GM18858 (cell line): ENCODE measurements around the gene VSX1.

Experiments
- ATAC-seq: cut with Tn5 transposase; IDR thresholded peaks from one replicate; pipeline ENCODE4 v1.9.1; 2021; ENCODE audit not compliant: unreplicated experiment

VSX1 gene

DNA sequence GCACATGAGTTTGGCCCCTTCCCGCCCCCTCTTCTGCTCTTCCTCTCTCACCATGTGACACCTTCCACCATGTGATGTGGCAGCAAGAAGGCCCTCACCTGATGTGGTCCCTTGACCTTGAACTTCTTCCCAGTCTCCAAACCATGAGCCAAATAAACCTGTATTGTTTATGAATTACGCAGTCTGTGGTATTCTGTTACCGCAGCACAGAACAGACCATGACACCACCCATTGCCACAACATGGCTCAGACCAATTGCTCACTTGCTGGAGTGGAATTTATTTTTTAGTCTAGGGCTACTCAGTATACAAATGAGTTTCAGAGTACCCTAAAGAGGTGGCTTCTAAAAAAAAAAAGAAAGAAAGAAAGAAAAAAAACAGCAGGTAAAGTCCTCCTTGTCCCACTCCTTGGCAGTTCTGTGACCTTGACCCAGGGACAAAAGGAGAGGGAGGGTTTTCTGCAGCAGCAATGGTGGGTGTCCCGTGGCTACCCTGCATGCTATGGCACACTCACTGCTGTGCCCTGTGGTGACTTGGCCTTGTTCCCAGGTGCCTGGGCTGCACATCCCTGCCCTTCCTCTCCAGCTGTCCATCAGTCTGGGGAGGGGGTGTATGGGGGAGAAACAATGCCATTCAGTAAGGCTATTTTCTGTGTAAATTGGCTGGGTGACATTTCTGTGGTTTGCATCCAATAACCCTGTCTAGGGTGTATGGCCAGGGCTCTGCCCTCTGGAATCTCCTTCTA, 5.4 kb upstream of the VSX1 start:
- no peak for ATAC-seq

DNA sequence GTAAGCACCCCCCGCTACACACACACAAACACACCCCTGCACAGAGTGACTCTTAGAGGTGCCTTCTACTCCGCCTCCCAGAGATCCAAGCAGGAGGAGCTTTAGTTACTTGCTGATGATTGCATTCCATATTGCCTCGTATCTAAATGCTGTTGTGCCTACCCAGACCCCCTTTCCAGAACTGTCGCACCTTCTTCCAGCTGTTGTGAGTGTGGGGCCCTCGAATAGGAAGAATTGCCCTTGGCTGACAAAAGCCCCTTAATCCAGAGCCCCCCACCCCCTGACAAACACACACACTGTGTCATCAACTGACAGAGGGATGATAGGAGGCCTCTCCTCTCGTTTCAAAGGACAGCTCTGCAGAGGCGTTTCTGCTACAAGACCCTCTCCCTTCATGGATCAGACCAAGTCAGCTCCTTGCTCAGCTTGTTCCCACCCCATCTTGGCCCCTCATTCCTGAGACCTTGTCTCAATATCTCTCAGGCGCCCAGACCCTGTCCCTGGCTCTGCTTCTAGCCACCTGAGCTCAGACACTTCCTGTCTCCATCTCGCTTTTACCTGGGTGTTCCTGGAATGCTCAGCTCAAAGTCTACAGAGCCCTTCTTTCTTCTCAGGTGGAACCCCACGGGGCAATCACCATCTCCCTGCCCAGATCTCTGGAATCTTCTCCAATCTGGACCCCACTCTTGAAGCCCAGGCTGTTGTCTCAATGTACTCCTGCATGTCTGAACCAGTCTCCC, 4.0 kb upstream of the VSX1 start:
- ATAC-seq: no peak

DNA sequence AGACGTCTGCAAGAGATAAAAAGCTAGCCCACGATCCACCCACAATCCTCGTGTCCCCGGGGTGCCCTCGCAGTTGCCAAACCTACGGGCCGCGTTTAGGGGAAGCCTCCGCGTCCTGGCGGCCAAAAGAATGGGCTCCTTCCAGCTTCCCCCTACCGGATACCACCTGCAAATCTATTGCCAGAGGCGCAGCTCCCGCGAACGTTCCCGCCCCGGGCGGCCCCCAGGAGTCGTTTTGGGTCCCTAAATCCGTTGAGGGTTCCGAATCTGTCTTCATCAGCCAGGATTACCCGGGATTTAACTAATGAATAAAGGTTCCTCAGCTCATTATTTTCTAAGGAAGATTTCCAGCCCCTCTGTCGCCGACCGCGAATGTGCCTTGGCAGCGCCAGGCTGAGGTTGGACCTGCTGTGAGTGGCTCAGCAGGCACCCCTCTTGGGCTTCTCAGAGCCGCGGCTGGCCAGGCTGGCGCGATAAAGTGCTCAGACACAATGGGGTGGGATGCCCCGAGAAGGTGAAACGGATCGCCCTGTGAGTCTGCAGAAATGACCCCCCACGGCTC, 2.8 kb upstream of the VSX1 start:
- ATAC-seq: no peak

DNA sequence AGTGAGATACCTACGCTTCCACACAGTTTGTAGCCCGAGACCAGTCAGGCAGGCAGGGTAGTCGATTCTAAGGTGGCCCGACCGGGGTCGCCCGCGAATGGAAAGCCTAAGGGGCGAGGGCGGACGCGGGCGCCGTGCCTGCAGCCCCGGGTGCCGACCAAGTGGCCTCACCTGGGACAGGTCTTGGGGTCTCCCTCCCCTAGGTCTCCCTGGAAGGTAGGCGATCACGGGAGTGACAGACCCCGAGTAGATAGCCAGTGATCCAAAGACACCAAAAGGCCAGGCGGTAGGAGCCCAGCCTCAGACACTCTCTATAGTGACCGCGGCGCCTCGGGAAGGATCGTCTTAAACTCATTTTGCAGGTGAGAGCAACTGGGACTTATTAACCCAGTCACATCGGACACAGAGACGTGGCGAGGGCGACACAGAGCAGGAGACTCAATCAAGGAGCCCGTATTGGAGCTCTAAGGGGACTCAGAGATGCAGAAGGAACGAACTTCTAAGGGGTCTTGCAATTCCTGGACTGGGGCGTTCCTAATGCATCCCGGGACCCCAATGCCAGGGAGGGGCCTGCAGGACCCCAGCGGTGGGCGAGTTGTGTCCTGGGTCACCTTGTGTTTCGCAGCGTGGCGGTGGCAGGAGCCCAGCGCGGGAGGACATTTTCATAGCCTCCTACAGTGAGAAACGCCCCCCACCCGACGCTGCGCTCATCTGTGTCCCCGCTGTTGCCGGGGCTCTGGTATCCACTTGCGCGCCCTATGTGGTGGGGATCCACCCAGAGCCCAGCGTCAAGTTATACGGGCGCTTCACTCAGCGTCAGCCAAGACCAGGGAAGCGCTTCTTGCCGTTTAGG, 2.1 kb upstream of the VSX1 start:
- ATAC-seq: no peak

DNA sequence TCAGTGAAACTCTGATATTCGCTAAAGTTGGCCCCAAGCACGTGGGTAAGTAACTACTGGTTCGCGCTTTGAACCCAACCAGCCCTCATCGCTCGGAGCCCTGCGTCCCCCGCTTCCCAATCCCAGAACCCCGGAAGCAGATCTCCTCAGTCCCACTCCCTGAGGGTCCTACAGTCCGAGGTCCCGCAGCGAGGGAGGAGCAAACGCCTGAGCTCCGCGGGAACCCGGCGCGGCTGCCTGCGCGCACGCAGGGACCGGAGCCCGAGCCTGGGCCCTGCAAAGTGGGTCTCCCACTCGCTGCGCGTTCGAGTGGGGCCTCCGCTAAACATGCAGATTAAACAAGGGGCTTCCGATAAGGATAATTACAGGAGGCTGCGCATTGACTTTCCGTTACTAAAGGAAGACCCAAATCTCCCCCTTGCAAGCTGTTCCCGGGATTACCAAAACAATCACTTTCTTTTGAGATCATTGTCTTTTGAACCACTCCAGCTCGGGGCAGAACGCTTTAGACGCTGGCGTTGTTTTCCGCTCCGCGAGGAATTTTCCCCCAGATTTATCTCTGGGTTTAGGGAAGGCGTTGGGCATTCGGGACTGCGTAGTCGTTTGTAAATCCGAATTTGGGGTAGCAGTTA, 1.3 kb upstream of the VSX1 start:
- ATAC-seq: no peak

DNA sequence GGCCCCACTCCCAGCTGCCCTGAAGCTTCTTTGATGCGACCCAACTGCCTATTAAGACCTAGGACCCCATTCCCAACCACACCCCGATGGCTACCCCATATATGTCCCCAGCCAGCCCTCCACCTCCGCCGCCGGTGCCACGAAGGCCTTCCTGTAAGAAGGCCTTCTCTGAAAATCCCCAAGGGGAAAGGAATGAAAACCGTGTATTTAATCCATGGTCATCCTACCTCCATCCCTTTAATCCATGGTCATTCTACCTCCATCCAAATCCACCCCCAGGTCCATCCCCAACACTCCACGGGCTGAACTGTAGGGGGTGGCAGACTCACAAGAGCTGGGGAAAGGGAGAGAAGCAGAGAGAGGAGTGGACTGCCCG, 545 bp upstream of the VSX1 start:
- no peak for ATAC-seq

DNA sequence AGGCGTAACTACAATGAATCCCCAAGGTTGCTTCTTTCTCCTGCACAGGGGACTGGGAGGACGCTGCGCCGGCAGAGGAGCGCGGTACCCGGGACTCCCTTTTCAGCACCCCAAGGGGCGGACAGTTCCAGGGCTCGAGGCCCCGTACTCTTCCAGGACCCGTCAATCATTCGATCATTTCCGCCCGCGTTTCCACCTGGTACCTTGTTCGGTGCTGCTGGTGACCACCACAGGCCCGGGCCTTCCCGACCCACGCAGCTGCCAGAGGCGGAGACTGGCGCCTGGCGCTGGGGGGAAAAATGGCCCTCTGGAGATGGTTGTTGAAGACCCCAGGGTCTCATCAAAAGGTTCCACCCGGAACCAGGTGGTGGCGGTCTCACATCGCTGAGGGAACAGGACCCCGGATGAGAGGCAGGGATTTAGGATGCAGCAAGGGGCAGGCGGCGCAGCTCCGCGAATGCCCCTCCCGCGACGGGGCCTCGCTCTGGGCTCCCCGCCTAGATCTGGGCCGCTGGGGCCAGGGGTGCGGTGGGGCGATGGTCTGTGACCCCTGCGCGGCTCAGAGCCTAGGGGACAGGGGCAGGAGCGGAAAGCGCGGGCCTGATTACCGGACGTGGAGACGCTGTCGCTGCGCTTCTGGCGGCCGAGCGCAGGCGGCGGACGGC, 744 bp downstream of the VSX1 start:
- ATAC-seq: no peak

DNA sequence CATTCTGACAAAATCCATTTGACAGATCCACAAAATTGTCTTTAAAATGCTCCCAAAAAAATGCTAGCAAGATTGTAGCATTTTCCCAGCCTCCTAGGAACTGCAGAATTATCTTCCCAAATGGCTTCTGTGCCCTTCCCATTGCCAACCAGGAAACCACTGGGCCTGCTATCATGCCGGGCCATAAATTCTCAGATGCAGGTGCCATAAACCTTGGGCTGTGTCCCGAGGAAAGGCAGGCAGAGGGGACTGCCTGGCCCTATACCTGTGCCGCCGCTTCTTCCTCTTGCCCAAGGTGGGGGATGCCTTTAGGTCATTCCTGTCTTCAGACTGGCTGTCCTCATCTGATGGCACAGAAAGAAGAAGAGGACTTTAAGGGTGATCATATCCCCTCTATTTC, 2.8 kb downstream of the VSX1 start:
- ATAC-seq: no peak

DNA sequence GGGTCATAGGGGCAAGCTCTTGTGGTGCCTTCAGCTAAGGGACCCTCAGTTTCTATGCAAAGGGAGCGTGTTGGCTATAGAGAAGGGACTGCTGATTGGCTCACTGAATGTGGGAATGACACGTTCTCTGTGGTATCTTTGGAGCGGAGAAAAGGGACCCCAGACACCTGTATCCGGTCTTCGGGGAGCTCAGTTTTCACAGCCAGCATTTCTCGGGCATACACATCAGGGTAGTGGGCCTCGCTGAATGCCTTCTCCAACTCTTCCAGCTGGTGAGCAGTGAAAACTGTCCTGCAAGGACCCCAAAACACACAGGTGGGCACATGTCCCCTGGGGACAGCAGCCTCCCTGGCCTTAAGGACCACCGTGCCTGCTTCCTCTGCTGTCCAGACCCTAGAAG, 3.3 kb downstream of the VSX1 start:
- ATAC-seq: no peak

DNA sequence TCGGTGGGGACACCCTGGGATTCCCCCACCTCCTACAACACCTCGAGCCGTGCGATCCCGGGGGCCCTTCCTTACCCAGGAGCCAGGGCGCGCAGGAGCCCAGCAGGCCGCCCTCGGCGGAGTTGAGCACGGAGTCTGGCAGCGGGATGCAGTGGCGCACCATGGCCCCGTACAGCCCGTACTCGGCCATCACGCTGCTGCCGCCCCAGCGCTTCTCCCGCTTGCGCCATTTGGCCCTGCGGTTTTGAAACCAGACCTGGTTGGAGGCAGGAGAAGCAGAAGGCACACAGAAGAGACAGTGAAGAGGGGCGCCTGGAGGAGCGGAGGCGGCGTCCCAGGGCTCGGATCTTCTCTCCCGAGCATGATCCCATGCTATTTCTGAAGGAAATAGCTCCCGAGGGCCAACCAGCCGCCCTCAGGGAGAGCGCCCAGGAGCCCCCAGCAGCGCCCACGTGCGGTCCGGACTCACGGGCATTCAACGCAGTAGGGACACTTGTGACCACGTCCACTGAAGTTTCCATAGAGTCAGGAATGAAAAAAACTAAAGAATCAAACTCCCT, 4.3 kb downstream of the VSX1 start:
- no peak for ATAC-seq

DNA sequence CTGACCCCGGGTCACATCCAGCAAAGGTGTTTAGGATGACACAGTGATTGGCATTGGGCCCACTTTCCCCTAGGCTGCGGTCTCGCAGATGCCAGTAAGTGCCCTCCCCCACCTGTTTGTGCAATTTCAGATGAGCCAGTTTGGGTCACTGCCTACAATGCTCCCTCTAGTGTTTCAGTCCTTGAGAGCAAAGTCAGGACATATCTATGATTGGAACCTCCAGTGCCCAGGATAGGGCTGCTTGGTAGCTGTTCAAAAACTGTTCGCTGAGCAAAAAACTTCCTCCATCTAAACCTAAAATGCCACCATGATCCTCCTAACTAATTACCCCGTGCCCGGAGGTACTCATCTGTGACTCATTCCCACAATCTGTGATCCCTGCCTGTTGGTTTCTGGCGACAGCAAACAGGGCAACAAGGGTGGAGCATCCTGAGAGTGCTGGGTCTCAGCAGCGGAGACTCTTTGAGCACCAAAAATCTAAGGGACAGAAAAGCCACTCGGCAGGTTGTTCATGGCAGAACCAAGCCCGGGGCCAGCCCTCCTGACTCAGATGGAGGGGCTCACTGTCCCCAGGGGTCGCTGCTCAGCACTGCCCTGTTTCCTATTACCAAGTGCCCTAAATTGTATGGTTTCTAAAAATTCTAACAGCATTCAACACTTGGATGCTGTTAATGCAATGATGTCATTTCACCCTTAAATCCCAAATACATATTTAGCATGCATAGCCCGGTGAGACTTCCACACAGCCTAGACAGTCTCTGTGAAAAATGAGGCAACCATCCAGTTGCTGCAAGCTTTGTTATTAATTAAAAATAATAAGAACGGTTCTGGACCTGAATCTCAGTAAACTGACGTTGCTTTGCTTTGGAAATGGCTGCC, 5.0 kb downstream of the VSX1 start:
- ATAC-seq: no peak

DNA sequence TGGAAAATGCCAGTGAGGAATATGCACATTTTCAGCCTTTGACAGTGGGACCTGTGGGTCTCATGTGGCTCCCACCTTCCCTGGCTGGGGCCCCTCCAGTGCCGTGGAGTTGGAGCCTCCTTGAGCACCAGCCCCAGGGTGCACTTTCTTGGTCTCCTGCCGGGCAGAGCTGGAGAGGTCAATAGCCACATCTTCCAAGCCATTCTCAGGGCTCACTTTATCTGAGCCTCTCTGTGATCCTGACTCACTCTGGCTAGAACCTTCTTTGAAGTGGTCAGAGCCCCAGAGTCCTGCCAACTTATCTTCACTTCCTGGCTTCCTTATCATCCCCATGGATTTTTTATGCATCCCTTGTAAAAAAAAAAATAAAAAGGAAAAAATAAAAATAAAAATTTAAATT, 5.7 kb downstream of the VSX1 start:
- no peak for ATAC-seq

DNA sequence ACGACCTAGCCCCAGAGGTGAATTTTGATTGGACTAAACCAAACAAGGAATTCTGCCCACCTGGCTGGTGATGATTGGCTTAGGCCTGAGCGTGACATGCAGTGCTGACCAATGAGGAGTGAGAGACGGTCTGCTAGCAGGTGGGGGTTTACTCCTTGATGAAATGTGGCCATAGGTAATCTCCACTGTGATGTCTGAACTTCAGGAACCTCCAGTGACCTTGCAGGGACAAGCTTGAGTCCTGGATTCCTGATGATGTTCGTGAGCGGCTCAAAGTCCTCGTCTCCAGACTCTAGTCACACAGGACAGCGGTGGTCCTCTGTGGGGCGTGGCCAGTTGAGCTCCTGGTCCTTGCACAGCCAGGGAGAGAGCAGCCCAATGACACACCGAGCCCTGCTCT, 8.4 kb downstream of the VSX1 start:
- ATAC-seq: no peak

DNA sequence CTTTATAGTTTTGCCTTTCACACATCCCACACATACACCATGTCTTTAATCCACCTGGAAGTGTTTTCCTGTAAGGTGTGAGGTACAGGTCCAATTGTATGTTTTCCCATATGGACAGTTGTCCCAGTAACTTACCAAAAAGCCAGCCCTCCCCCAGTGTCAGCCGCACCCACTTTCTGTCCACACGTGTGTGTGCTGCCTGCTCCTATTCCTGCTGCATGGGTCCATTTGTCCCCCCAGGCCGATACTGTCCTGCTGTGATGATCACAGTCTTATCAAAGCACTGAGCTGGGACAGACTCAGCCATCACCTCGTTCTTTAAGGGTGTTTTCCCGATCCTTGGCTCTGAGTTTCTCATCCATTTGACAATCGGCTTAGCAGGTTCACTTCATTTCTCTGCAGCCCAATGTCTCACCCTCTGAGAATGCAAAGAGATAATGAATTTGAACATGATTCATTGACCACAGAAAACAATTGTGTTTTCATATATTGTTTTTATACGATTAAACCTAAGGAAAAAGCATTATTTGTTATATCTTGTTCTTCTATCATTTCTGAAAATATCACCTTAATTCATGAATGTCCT, 9.6 kb downstream of the VSX1 start:
- no peak for ATAC-seq

DNA sequence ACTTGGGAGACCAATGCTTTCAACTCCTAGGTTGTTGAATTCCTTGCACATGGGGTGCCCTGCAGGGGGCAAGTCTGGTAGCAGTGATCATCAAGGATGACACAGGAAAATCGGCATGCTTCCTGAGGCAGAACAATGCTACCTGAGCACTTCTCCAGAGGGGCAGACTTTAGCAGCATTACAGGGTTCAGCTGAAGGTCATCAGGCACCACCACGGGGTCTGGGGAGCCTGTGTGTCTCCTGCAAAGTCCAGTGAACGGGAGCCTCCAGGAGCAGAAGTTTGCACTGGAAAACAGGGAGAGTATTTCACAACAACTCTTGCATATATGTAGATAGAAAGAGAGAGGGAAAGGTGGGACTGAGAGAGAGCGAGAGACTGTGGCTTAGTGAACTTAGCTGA, 10.2 kb downstream of the VSX1 start:
- ATAC-seq: no peak

DNA sequence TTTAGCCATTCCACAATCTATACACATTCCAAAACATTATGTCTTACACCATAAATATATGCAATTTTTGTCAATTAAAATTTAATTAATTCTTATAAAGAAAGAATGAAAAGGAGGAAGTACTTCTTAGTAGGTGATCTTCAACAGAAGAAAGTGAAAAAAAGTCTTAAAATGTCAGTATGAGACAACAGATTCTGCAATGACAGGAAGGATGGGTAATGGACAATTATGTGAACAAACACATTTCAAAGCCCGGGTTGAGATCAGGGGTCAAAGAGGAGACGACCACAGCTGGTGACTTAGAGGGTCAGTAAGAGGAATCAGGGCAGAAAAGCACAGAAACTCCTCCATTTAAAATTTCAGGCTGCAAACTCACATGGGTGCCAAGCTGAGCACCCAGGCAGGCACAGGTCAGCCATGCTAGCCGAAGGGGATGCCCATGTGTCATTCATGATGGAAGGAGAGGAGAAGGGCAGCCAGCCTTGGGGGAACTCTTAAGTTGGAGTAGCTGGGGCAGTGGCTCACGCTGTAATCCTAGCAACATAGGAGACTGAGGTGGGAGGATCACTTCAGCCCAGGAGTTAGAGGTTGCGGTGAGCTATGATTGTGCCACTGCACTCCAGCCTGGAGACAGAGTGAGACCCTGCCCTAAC, 11.0 kb downstream of the VSX1 start:
- ATAC-seq: no peak

DNA sequence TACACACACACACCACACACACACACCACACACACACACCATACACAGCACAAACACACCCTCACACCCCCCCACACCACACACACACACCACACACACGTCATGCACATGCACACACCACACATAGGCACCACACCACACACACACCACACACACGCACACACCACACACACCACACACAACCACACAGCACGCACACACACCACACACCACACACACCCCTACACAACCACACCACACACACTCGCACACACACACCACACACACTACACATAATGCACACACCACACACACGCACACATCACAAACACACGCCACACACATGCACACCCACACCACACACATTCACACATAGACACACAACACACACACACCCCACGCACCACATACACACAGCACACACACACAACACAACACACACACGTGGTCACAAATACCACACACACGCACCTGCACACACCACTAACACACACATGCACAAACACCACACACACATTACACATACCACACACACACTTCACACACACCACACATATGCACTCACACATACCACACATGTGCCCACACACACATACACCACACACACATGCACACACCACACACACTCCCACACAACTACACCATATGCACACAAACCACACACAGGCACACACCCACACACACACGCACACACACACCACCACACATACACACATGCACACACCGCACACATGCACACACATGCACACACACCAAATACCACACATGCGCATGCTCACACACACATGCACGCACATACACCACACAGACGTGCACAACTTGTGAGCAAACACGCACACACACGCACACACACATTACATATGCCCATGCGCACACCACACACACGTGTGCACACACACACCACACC, 14.6 kb downstream of the VSX1 start:
- ATAC-seq: no peak
